ENCODE data around the gene EPB41L2.
A peak's percentile ranks its signal among the peaks of the same experiment; 100 is the strongest.
"Not testable (repeated sequence)": the region's sequence is repeated elsewhere in the genome, so short reads cannot be mapped to it uniquely, and the experiment has no call there.

The EPB41L2 gene

DNA sequence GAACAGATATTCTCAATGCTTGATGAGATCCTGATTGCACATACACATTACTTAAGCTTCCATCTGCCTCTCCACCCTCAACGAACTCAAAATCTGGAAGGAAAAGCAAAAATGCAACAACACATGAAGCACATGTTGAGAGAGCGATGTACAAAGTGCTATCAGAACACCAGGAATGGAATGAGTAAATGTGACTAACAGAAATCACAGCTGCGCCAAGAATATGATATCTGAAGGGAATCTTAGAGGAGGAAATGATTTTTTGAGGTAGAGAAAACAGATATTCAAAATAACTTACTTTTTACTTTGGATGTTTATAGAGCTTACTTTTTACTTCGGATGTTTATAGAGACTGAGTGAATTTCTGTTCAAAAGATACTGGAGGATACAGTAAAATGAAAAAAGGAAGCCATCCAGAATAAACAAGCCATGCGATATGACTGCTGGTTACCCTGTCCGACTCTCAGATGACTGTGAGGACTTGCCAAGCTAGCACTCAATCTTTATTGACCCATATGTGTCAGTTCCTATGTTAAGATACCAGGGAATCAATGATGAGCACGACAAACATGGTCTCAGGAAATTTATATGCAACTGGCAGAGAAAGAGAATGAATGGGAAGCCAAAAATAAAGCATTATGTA, 133.9 kb downstream of the EPB41L2 start:
- no peak for TF ChIP-seq EZH2 (IDR thresholded peaks at IDR 0.05)
- TF ChIP-seq FOXP2 (optimal IDR thresholded peaks at IDR 0.05; ENCODE audit: control extremely low read depth, extremely low read length, insufficient read depth) = no peak
- no peak for TF ChIP-seq POLR2AphosphoS5 (IDR thresholded peaks at IDR 0.05; ENCODE audit: borderline replicate concordance, low read depth, low read length)
- Histone ChIP-seq H3K36me3 (ENCODE audit: insufficient read depth, low read length) (peaks cover 8% of the 10 kb centered on the region), H3K27ac (no peak overlapping the region), H3K4me3 (no peak overlapping the region), H3K9me3 (ENCODE audit: low read depth, low read length) (peaks cover 2% of the 10 kb centered on the region; the same call in 1 of the 2 replicates), H3K9ac (ENCODE audit: insufficient read length) (no peak overlapping the region)
- DNase-seq (ENCODE audit: low read depth, low spot score) = no peak

DNA sequence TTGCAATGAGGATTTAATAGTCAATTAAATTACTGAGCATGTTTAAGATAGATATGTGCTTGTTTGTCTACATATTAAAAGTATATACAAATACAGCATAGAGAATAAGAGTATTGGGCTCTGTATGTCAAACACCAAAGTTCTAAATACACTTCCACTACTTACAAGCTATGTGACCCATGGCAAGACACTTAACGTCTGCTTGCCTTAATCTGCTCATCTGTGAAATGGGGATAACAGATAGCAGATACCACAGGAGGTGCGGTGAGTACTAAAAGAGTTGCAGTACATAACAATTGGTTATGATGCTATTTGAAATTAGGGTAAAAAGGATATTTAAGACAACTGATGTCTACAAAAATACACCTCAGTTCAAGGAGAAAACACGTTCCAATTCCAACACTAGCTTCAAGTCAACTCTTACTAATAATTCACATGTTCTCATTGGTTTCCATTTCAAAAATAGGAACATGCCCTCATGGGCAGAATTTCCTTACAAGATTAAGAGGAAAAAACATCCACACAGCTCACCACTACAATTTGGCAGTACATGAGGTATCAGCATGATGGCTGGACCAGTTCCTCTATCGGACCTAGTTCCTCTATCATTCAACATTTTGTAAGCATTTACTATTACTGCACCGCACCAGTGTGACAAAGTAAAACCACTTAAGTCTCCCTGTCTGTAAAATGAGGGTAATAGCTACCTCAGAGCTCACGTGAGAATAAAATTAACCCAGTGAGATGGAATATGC, 134.7 kb downstream of the EPB41L2 start:
- Histone ChIP-seq H3K36me3 (ENCODE audit: insufficient read depth, low read length) (peaks cover 8% of the 10 kb centered on the region), H3K9me3 (ENCODE audit: low read depth, low read length) (peaks cover 2% of the 10 kb centered on the region; the same call in 1 of the 2 replicates), H3K27ac (no peak overlapping the region), H3K9ac (ENCODE audit: insufficient read length) (no peak overlapping the region), H3K4me3 (no peak overlapping the region)
- no peak for DNase-seq (ENCODE audit: low read depth, low spot score)
- TF ChIP-seq FOXP2 (optimal IDR thresholded peaks at IDR 0.05; ENCODE audit: control extremely low read depth, extremely low read length, insufficient read depth) (no peak), POLR2AphosphoS5 (IDR thresholded peaks at IDR 0.05; ENCODE audit: borderline replicate concordance, low read depth, low read length) (no peak), EZH2 (IDR thresholded peaks at IDR 0.05) (no peak)

DNA sequence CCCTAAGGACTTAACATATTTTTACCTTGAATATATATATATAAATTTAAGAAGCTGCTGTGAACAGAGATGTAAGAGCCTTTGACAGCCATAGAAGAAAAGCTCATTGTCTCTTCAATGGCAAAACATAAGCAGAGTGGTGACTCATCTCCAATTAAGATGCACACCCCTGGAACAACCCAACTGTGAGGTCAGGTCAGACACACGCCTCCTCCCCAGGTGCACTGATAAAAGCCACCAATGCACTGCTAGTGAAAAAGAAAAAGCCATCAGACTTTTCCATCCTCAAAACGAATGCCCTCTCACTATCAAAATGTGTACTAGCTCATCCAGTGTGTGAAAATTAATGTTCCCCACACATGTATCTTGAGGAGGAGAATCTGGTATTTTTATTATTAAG, 135.7 kb downstream of the EPB41L2 start:
- no peak overlapping the region for H3K9ac ChIP-seq (ENCODE audit: insufficient read length)

DNA sequence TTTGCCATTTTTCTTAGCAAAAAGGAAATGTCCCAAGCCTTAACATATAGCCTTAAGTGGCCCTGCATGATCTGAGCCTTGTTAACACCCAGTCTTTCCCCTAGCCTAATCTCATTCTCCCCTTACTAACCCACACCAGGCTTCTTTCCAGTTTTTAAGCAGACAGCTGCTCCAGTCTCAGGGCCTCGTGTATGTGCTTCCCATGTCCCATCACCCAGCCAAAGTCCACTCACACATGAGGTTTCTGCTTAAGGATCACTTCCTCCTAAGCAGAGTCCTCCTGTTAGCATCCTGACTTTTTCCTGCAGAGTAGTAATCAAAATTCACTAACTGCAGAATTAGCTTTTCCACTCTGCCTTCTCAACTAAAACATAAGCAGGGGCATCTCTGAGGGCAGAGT, 139.7 kb downstream of the EPB41L2 start:
- no peaks in the 10 kb centered on the region for H3K9me3 ChIP-seq (ENCODE audit: low read depth, low read length)
- TF ChIP-seq EZH2 (IDR thresholded peaks at IDR 0.05) = no peak
- no peak for TF ChIP-seq FOXP2 (optimal IDR thresholded peaks at IDR 0.05; ENCODE audit: control extremely low read depth, extremely low read length, insufficient read depth)
- TF ChIP-seq POLR2AphosphoS5 (IDR thresholded peaks at IDR 0.05; ENCODE audit: borderline replicate concordance, low read depth, low read length) = no peak

More for the DNA sequence above, 135.7 kb downstream of the EPB41L2 start:
- Histone ChIP-seq H3K27ac (no peak overlapping the region), H3K36me3 (ENCODE audit: insufficient read depth, low read length) (peaks cover 8% of the 10 kb centered on the region), H3K4me3 (no peak overlapping the region), H3K9me3 (ENCODE audit: low read depth, low read length) (peaks cover 2% of the 10 kb centered on the region; the same call in 1 of the 2 replicates)
- no peak for DNase-seq (ENCODE audit: low read depth, low spot score)
- no peak for TF ChIP-seq POLR2AphosphoS5 (IDR thresholded peaks at IDR 0.05; ENCODE audit: borderline replicate concordance, low read depth, low read length)
- no peak for TF ChIP-seq EZH2 (IDR thresholded peaks at IDR 0.05)
- no peak for TF ChIP-seq FOXP2 (optimal IDR thresholded peaks at IDR 0.05; ENCODE audit: control extremely low read depth, extremely low read length, insufficient read depth)

DNA sequence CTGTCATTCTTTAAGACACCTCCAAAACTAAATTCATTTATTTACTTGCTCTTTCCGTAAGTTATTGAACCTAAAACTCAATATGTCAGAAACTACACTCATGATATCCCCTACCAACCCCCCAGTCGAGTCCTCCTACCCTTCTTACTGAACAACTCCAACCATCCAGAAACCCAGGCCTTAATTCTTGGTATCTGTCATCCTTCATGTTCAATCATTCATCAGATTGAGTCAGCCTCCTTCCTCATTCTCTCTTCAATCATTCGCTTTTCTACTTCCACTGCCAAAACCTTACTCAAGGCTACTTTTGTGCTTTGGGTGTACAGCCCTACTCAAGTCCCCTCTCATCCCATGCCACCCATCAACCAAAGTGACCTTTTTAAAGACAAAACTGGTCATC, 140.1 kb downstream of the EPB41L2 start:
- Histone ChIP-seq H3K4me3 (no peak overlapping the region), H3K36me3 (ENCODE audit: insufficient read depth, low read length) (peaks cover 4% of the 10 kb centered on the region; the same call in 1 of the 2 replicates), H3K27ac (no peak overlapping the region), H3K9ac (ENCODE audit: insufficient read length) (no peak overlapping the region), H3K9me3 (ENCODE audit: low read depth, low read length) (no peaks in the 10 kb centered on the region)
- DNase-seq (ENCODE audit: low read depth, low spot score) = no peak
- TF ChIP-seq FOXP2 (optimal IDR thresholded peaks at IDR 0.05; ENCODE audit: control extremely low read depth, extremely low read length, insufficient read depth) (no peak), POLR2AphosphoS5 (IDR thresholded peaks at IDR 0.05; ENCODE audit: borderline replicate concordance, low read depth, low read length) (no peak), EZH2 (IDR thresholded peaks at IDR 0.05) (no peak)

More for the DNA sequence above, 139.7 kb downstream of the EPB41L2 start:
- Histone ChIP-seq H3K4me3 (no peak overlapping the region), H3K27ac (no peak overlapping the region), H3K9ac (ENCODE audit: insufficient read length) (no peak overlapping the region), H3K36me3 (ENCODE audit: insufficient read depth, low read length) (peaks cover 4% of the 10 kb centered on the region; the same call in 1 of the 2 replicates)
- DNase-seq (ENCODE audit: low read depth, low spot score) = no peak

DNA sequence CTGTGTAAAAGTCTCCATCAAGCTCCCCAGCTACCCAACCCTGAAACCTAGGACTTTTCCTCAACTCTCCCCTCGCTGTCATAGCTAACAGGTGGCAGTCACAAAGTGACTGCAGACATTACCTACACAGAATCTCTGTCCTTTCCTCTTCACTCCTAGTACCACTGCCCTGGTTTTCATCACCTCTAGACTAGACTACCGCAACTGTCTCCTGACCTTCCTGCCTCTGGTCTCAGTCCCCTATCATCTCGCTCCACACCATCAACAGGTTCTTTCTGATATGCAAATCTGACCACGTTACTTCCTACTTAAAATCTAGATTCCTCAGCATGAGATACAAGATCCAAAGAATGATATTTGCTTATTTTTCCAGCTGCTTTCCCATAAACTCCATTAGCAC, 142.1 kb downstream of the EPB41L2 start:
- no peak overlapping the region for H3K27ac ChIP-seq
- no peak for DNase-seq (ENCODE audit: low read depth, low spot score)
- peaks cover 8% of the 10 kb centered on the region; the same call in 1 of the 2 replicates for H3K36me3 ChIP-seq (ENCODE audit: insufficient read depth, low read length)
- H3K9me3 ChIP-seq (ENCODE audit: low read depth, low read length) = no peaks in the 10 kb centered on the region
- no peak overlapping the region for H3K9ac ChIP-seq (ENCODE audit: insufficient read length)
- H3K4me3 ChIP-seq = no peak overlapping the region
- TF ChIP-seq POLR2AphosphoS5 (IDR thresholded peaks at IDR 0.05; ENCODE audit: borderline replicate concordance, low read depth, low read length) = no peak
- TF ChIP-seq EZH2 (IDR thresholded peaks at IDR 0.05) = no peak
- no peak for TF ChIP-seq FOXP2 (optimal IDR thresholded peaks at IDR 0.05; ENCODE audit: control extremely low read depth, extremely low read length, insufficient read depth)

DNA sequence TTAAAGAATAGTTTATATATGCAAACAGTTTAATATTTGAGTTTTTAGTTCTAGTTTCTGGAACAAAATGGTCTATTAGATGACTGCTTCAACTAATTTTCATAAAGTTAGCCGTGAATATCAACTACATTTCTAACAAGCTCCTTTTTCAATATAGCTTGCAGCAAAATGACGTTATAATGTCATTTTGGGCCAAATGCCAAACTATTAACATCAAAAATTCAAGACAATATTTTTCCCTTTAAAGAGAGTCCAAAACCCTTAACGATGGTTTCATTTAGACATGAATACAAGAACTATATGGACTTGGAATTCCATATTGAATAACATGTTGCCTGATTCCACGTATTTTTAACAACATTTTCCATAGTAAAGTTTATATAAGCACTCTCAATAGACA, 144.9 kb downstream of the EPB41L2 start:
- DNase-seq (ENCODE audit: low read depth, low spot score) = peak; percentile 61
- peak overlapping the region; percentile 33; the same call in 1 of the 2 replicates for H3K27ac ChIP-seq
- no peaks in the 10 kb centered on the region for H3K9me3 ChIP-seq (ENCODE audit: low read depth, low read length)
- no peak for TF ChIP-seq EZH2 (IDR thresholded peaks at IDR 0.05)
- no peak for TF ChIP-seq FOXP2 (optimal IDR thresholded peaks at IDR 0.05; ENCODE audit: control extremely low read depth, extremely low read length, insufficient read depth)
- TF ChIP-seq POLR2AphosphoS5 (IDR thresholded peaks at IDR 0.05; ENCODE audit: borderline replicate concordance, low read depth, low read length) = no peak
- peak overlapping the region; percentile 21 for H3K4me3 ChIP-seq
- H3K9ac ChIP-seq (ENCODE audit: insufficient read length) = peak overlapping the region; percentile 19
- H3K36me3 ChIP-seq (ENCODE audit: insufficient read depth, low read length) = 0 out of 2 replicates have a peak, but pooled peaks cover 7% of the 10 kb centered on the region

DNA sequence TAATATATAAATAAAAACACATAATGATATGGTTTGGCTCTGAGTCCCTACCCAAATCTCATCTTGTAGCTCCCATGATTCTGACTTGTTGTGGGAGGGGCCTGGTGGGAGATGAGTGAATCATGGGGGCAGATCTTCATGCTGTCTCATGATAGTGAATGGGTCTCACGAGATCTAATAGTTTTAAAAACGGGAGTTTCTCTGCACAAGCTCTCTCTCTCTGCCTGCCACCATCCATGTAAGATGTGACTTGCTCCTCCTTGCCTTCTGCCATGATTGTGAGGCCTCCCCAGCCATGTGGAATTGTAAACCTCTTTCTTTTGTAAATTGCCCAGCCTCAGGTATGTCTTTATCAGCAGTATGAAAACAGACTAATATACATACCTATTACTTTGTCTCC, 147.4 kb downstream of the EPB41L2 start:
- H3K36me3 ChIP-seq (ENCODE audit: insufficient read depth, low read length); H3K27ac ChIP-seq; H3K9ac ChIP-seq (ENCODE audit: insufficient read length); H3K9me3 ChIP-seq (ENCODE audit: low read depth, low read length); H3K4me3 ChIP-seq; DNase-seq (ENCODE audit: low read depth, low spot score): not testable (repeated sequence)

Measured in SK-N-MC (cell line).